HG03039 (cell line): ENCODE results near the gene FAAP24.
"Not testable (repeated sequence)": the region's sequence is repeated elsewhere in the genome, so short reads cannot be mapped to it uniquely, and the experiment has no call there.

Experiments
- ATAC-seq: cut with Tn5 transposase; IDR thresholded peaks from one replicate; pipeline ENCODE4 v1.9.1; 2021; ENCODE audit warnings: mild to moderate bottlenecking, moderate library complexity; ENCODE audit not compliant: unreplicated experiment

The FAAP24 gene

GRCh38 chr19:32971715-32972540 is at the start of gene FAAP24, which contains the start of gene CEP89:
Gene FAAP24 (plus strand): TSS chr19:32972242. CDS start chr19:32973197, 955 bp downstream.
Gene CEP89 (minus strand): TSS chr19:32971958. CDS start chr19:32971874, 84 bp downstream.
- peak; percentile 99 for ATAC-seq

- no peak for ATAC-seq
Observed at GRCh38 chr19:32924200-32924599, 47.8 kb upstream of the FAAP24 start.

- ATAC-seq, result no peak
Observed at GRCh38 chr19:32928806-32929205, 43.2 kb upstream of the FAAP24 start.

GRCh38 chr19:32930567-32930966 is 41.5 kb upstream of the FAAP24 start:
- ATAC-seq, result no peak

- ATAC-seq, result no peak
Observed at GRCh38 chr19:32933571-32933970, 38.5 kb upstream of the FAAP24 start.

- no peak for ATAC-seq
Observed at GRCh38 chr19:32935629-32936028, 36.4 kb upstream of the FAAP24 start.

GRCh38 chr19:32936065-32936464 is 36.0 kb upstream of the FAAP24 start:
- ATAC-seq, result no peak

- not testable (repeated sequence) for ATAC-seq
Observed at GRCh38 chr19:32941273-32941672, 30.8 kb upstream of the FAAP24 start.

GRCh38 chr19:32945260-32945659 is 26.8 kb upstream of the FAAP24 start:
- ATAC-seq, result no peak

- no peak for ATAC-seq
Observed at GRCh38 chr19:32966750-32967149, 5.3 kb upstream of the FAAP24 start.

- ATAC-seq, result no peak
Observed at GRCh38 chr19:32969549-32969948, 2.5 kb upstream of the FAAP24 start.

- no peak for ATAC-seq
Observed at GRCh38 chr19:32971012-32971595, 938 bp upstream of the FAAP24 start.

GRCh38 chr19:32976223-32976805 is 4.3 kb downstream of the FAAP24 start:
- no peak for ATAC-seq

- ATAC-seq, result no peak
Observed at GRCh38 chr19:32977280-32977679, 5.2 kb downstream of the FAAP24 start.

- ATAC-seq, result not testable (repeated sequence)
Observed at GRCh38 chr19:32977813-32978212, 5.8 kb downstream of the FAAP24 start.

- ATAC-seq, result not testable (repeated sequence)
Observed at GRCh38 chr19:32979807-32980206, 7.8 kb downstream of the FAAP24 start.

GRCh38 chr19:32982488-32982887 is 10.4 kb downstream of the FAAP24 start:
- ATAC-seq, result not testable (repeated sequence)

- not testable (repeated sequence) for ATAC-seq
Observed at GRCh38 chr19:32988254-32988653, 16.2 kb downstream of the FAAP24 start.

- ATAC-seq, result no peak
Observed at GRCh38 chr19:32988724-32989123, 16.7 kb downstream of the FAAP24 start.

GRCh38 chr19:32995966-32996365 is 23.9 kb downstream of the FAAP24 start:
- ATAC-seq, result not testable (repeated sequence)

- not testable (repeated sequence) for ATAC-seq
Observed at GRCh38 chr19:32997061-32997464, 25.0 kb downstream of the FAAP24 start.
